Fibroblast of peridontal ligament (primary cell): ENCODE results near the gene NTMT1.

Experiments
- DNase-seq: peaks from one replicate; pipeline ENCODE4 v3.0.0-alpha.2; 2010; ENCODE audit errors: extremely low read depth

NTMT1 gene

GRCh38 chr9:129678844-129679243, 52.9 kb downstream of the NTMT1 start:
- DNase-seq: no peak

- DNase-seq: no peak
Measured at GRCh38 chr9:129679537-129679936, 53.6 kb downstream of the NTMT1 start.

- no peak for DNase-seq
Measured at GRCh38 chr9:129681924-129682323, 56.0 kb downstream of the NTMT1 start.

GRCh38 chr9:129682381-129682780, 56.4 kb downstream of the NTMT1 start:
- no peak for DNase-seq

GRCh38 chr9:129685220-129685932, 59.4 kb downstream of the NTMT1 start:
- DNase-seq: peak; percentile 62
